Ishikawa (cell line): Measurements from ENCODE around the gene GRID2.

ENCODE experiments used
- CEBPB ChIP-seq: IDR thresholded peaks from 2 replicates; pipeline ENCODE4 v1.6.1; 2012
- CREB1 ChIP-seq: IDR thresholded peaks from 2 replicates; pipeline ENCODE4 v1.6.1; 2012; ENCODE audit warnings: low read depth
- EGR1 ChIP-seq: IDR thresholded peaks from 2 replicates; pipeline ENCODE4 v1.6.1; 2012
- EP300 ChIP-seq: IDR thresholded peaks from 2 replicates; pipeline ENCODE4 v1.6.1; 2012; ENCODE audit warnings: borderline replicate concordance
- FOXM1 ChIP-seq: IDR thresholded peaks from 2 replicates; pipeline ENCODE4 v1.6.1; 2012; ENCODE audit warnings: low read depth, borderline replicate concordance
- NFIC ChIP-seq: IDR thresholded peaks from 2 replicates; pipeline ENCODE4 v1.6.1; 2012
- RAD21 ChIP-seq: IDR thresholded peaks from 2 replicates; pipeline ENCODE4 v1.6.1; 2012; ENCODE audit warnings: low read depth
- REST ChIP-seq: IDR thresholded peaks from 2 replicates; pipeline ENCODE4 v1.6.1; 2012; ENCODE audit warnings: low read depth, mild to moderate bottlenecking
- TAF1 ChIP-seq: IDR thresholded peaks from 2 replicates; pipeline ENCODE4 v1.6.1; 2012; ENCODE audit warnings: low read depth, mild to moderate bottlenecking
- TCF12 ChIP-seq: IDR thresholded peaks from 2 replicates; pipeline ENCODE4 v1.6.1; 2012; ENCODE audit warnings: low read depth
- TEAD4 ChIP-seq: IDR thresholded peaks from 2 replicates; pipeline ENCODE4 v1.6.1; 2012
- USF1 ChIP-seq: IDR thresholded peaks from 2 replicates; pipeline ENCODE4 v1.6.1; 2012
- YY1 ChIP-seq: IDR thresholded peaks from 2 replicates; pipeline ENCODE4 v1.6.1; 2012; ENCODE audit warnings: low read depth
- ZBTB7A ChIP-seq: IDR thresholded peaks from 2 replicates; pipeline ENCODE4 v1.6.1; 2012; ENCODE audit warnings: low read depth
- TF ChIP-seq, protein P1 (sequence below): IDR thresholded peaks from 2 replicates; pipeline ENCODE4 v1.6.1; 2012

GRID2 gene

DNA sequence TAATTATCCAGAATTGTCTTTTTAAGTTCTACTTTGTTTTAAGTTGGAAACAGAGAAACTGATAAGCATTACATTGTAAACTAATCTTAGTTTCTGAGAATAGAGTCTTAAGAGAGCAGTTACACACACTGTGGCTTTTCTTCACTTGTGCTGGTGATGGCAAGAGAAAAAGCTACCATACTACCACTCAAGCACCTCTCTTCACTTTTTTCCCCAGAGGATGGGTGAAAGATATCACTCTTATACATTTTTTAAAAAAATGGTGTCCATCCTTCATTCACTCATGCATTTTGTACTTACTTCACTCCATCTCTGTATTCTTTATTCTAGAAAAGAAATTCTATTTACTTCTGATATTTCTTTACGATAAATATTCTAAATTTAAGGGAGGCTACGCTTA lies 42.5 kb upstream of the GRID2 start:
- TF ChIP-seq NFIC, result no peak
- no peak for TF ChIP-seq ZBTB7A
- no peak for TF ChIP-seq EGR1
- TF ChIP-seq REST, result no peak
- no peak for TF ChIP-seq TCF12
- no peak for TF ChIP-seq FOXM1
- no peak for TF ChIP-seq YY1
- no peak for TF ChIP-seq RAD21
- no peak for TF ChIP-seq TEAD4
- no peak for TF ChIP-seq CEBPB
- TF ChIP-seq, protein P1, sequence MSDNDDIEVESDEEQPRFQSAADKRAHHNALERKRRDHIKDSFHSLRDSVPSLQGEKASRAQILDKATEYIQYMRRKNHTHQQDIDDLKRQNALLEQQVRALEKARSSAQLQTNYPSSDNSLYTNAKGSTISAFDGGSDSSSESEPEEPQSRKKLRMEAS, result no peak
- TF ChIP-seq TAF1, result no peak
- no peak for TF ChIP-seq USF1
- TF ChIP-seq EP300, result no peak
- no peak for TF ChIP-seq CREB1

DNA sequence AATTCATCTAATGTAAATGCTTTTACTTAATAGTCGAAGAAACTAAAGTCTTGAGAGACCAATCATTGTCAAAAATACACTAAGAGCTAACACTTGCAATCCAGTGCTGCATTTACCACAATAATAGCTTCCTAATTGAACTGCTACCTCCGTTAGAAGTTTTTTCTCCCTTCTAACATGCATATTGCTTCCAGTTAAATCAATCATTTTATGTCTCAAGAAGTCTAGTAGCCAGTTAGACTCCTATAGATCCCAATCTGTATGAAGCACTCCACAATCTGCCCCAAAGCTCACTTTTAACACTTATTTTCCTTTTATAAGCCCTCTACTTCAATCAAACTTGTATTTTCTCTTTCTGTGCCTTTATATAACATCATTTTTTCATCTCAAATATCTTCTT lies 41.4 kb upstream of the GRID2 start:
- TF ChIP-seq REST (no peak), TCF12 (no peak), YY1 (no peak), ZBTB7A (no peak), FOXM1 (no peak), TAF1 (no peak), RAD21 (no peak), EGR1 (no peak), NFIC (no peak), CREB1 (no peak), CEBPB (no peak), TEAD4 (no peak), USF1 (no peak), EP300 (no peak)
- TF ChIP-seq, protein P1, result no peak

DNA sequence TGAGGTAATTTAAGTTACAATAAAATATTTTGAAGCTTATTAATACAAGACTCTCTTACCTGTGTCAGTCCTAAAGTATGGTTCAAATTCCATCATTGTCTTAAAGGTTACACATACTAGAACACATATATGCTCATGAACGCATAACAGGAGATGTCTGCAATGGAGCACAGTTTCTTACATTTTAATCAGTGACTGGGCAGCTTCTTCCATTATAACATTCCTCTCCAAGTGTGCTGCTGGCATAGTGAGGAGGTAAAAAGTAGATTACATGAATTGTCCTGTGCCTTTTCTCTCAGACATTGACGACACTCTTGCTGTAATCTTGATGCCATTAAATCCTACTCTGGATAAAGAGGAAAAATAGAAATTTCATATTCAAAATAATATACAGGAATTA lies 40.8 kb upstream of the GRID2 start:
- TF ChIP-seq NFIC, result no peak
- no peak for TF ChIP-seq EGR1
- no peak for TF ChIP-seq ZBTB7A
- no peak for TF ChIP-seq REST
- no peak for TF ChIP-seq EP300
- no peak for TF ChIP-seq TEAD4
- TF ChIP-seq TAF1, result no peak
- TF ChIP-seq FOXM1, result no peak
- TF ChIP-seq CREB1, result no peak
- no peak for TF ChIP-seq RAD21
- TF ChIP-seq TCF12, result no peak
- TF ChIP-seq, protein P1, result no peak
- TF ChIP-seq YY1, result no peak
- TF ChIP-seq CEBPB, result no peak
- no peak for TF ChIP-seq USF1

DNA sequence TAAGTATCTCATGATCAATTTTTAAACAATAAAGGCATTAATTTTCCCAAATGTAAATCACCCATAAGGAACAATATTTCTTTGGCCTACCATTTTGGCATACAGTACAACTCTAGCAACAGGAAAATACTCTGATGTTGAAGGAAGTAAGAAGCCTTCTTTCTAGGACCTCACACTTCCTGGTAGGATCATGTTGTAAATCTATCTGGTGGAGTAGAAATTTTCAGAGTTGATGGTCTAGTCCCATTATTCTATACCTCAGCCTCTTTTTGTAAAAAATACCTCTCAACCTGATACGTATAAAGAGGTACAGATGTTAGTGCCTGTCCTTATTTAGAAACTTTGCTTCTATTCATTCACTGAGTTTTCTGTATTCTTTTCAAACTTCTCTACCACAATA lies 40.2 kb upstream of the GRID2 start:
- TF ChIP-seq REST (no peak), ZBTB7A (no peak), TEAD4 (no peak), EGR1 (no peak), CEBPB (no peak), USF1 (no peak), FOXM1 (no peak), RAD21 (no peak)
- TF ChIP-seq, protein P1, result no peak
